GM19193 (cell line): Measurements from ENCODE around the gene ZGLP1.

Experiments
- POLR2A ChIP-seq: IDR thresholded peaks from 4 replicates; pipeline ENCODE4 v1.6.1; 2011; ENCODE audit not compliant: insufficient read depth, insufficient read length; ENCODE audit errors: extremely low read depth

ZGLP1 gene

DNA sequence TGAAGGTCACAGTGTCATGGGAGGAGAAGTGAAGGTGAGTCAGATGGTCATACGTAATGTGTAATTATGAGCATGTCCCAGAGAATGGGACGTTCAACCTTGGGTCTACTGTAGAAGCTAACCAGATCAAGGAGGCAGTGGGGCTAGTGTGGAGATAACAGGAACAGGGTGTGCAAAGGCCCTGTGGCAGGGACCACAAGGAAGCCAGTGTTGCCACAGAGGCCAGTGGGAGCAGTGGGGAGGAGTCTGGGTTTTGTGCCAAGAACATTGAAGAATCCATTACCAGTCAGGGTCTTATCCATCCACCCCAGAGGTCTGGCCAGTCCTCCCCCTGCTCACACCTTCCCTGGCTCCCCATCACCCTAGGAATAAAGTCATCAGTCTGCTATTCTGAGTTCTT, 54.3 kb downstream of the ZGLP1 start:
- TF ChIP-seq POLR2A = no peak
